Natural killer cell (primary cell): ENCODE results near the gene MEOX1. TPM values are rescaled to one million over a fixed set of nuclear protein-coding genes. Genes with fewer than 3 reads are reported as not detected.

Experiments
- ATAC-seq, 3 donors: fragments of 150-1000 bp in 2 of 3; fragments of 200-7000 bp in 1 of 3; cut with Tn5 transposase; 1 replicate in 1 of 3; 2 replicates in 2 of 3; pipeline ENCODE4 v1.10.0; 2021; ENCODE audit warnings: mild to moderate bottlenecking in 2 of 3, moderate library complexity in 2 of 3
- DNase-seq, 2 donors: peaks; one replicate each; pipeline versions ENCODE4 v3.0.0 to v3.0.0-alpha.2; 2013 to 2021; ENCODE audit warnings: mixed read lengths in 1 of 2
- H3K27ac ChIP-seq: one replicate; pipeline ENCODE4 v1.5.1; 2013; ENCODE audit warnings: mild to moderate bottlenecking, low read length
- H3K27me3 ChIP-seq: one replicate; pipeline ENCODE4 v1.6.1; 2013; ENCODE audit warnings: low read length; ENCODE audit not compliant: control insufficient read depth, insufficient read depth
- H3K36me3 ChIP-seq: one replicate; pipeline ENCODE4 v1.6.1; 2013; ENCODE audit warnings: low read length; ENCODE audit not compliant: control insufficient read depth, insufficient read depth
- H3K4me1 ChIP-seq: one replicate; pipeline ENCODE4 v1.6.1; 2013; ENCODE audit warnings: low read length; ENCODE audit not compliant: control insufficient read depth, insufficient read depth
- H3K4me3 ChIP-seq: one replicate; pipeline ENCODE4 v1.5.1; 2013; ENCODE audit warnings: low read length
- H3K9me3 ChIP-seq: one replicate; pipeline ENCODE4 v1.6.1; 2013; ENCODE audit warnings: low read length; ENCODE audit not compliant: control insufficient read depth, insufficient read depth
- H3K27ac Mint-ChIP-seq, 2 donors: one replicate each; pipeline ENCODE4 v1.8.0; 2022; ENCODE audit warnings: mild to moderate bottlenecking in 2 of 2, mixed read lengths in 2 of 2, moderate library complexity in 1 of 2
- H3K27me3 Mint-ChIP-seq, 2 donors: one replicate each; pipeline ENCODE4 v1.8.0; 2022; ENCODE audit warnings: low read depth in 2 of 2, mixed read lengths in 2 of 2
- H3K36me3 Mint-ChIP-seq: one replicate; pipeline ENCODE4 v1.8.0; 2022; ENCODE audit warnings: mixed read lengths
- H3K4me1 Mint-ChIP-seq, 2 donors: one replicate each; pipeline ENCODE4 v1.8.0; 2022; ENCODE audit warnings: mixed read lengths in 2 of 2
- H3K4me3 Mint-ChIP-seq: one replicate; pipeline ENCODE4 v1.8.0; 2022; ENCODE audit warnings: mild to moderate bottlenecking, moderate library complexity, mixed read lengths
- H3K9me3 Mint-ChIP-seq, 2 donors: one replicate each; pipeline ENCODE4 v1.8.0; 2022; ENCODE audit warnings: mixed read lengths in 2 of 2
- WGBS: methylation state at CpG from one replicate; pipeline ENCODE4 v1.1.7; 2013; ENCODE audit warnings: missing lambda C conversion rate; ENCODE audit not compliant: insufficient coverage; 5-methylcytosine and 5-hydroxymethylcytosine counted together
- intact Hi-C: fragments of 100-400 bp; cut with micrococcal nuclease; formaldehyde crosslinking; loops from one replicate; pipeline ENCODE4 v1.14.2; 2022
- total RNA-seq, 4 donors: library from RNA; stranded (reverse); fragments of 120-200 nt in 1 of 4; gene quantifications; one replicate each; pipeline versions ENCODE4 v1.2.3 to v1.2.4, GENCODE V29; 2013 to 2022
- TF ChIP-seq, protein P1 (sequence below): fragments of 200-600 bp; IDR thresholded peaks from one replicate; pipeline ENCODE4 v1.8.0; 2022; ENCODE audit warnings: antibody characterized with exemption

The MEOX1 gene
- total RNA-seq, 3 donors from 2014 or later (not counting 1 experiment from before 2014, with no cell fraction given), result 0.18 TPM; not detected in 2

DNA sequence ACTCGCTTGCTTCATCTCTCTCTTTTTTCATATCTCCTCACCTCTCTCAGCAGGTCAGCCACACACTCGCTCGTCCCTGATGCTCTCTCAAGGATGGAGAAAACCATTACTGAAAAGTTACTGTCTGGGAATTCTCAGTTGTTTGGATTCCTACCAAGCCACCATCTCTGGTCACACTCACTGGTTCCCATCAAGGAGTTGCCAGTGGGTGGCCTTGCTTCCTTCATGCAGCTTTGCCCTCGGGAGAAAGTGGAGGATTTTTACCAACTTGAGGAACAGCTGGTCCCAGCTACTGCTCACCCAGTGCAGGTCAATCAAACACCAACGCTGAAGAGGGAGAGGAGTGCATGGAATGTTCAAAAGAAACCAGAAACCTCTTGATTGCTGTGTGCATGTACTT lies 25.3 kb downstream of the MEOX1 start:
- intact Hi-C loops, result no loop called here
- Mint-ChIP-seq H3K27ac (no peak overlapping the region), H3K9me3 (no peaks in the 10 kb centered on the region), H3K36me3 (no peaks in the 10 kb centered on the region), H3K4me1 (no peaks in the 10 kb centered on the region), H3K4me3 (no peak overlapping the region), H3K27me3 (peaks cover 0 to 12% of the 10 kb centered on the region in 2 donors)
- Histone ChIP-seq H3K9me3 (no peaks in the 10 kb centered on the region), H3K27me3 (no peaks in the 10 kb centered on the region), H3K4me1 (no peaks in the 10 kb centered on the region), H3K36me3 (no peaks in the 10 kb centered on the region), H3K27ac (no peak overlapping the region), H3K4me3 (no peak overlapping the region)
- DNase-seq, result no peak
- ATAC-seq, result no peak
- WGBS, result 89% methylated on average over 5 of the region's 5 CpGs
- TF ChIP-seq, protein P1, sequence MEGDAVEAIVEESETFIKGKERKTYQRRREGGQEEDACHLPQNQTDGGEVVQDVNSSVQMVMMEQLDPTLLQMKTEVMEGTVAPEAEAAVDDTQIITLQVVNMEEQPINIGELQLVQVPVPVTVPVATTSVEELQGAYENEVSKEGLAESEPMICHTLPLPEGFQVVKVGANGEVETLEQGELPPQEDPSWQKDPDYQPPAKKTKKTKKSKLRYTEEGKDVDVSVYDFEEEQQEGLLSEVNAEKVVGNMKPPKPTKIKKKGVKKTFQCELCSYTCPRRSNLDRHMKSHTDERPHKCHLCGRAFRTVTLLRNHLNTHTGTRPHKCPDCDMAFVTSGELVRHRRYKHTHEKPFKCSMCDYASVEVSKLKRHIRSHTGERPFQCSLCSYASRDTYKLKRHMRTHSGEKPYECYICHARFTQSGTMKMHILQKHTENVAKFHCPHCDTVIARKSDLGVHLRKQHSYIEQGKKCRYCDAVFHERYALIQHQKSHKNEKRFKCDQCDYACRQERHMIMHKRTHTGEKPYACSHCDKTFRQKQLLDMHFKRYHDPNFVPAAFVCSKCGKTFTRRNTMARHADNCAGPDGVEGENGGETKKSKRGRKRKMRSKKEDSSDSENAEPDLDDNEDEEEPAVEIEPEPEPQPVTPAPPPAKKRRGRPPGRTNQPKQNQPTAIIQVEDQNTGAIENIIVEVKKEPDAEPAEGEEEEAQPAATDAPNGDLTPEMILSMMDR, result no peak

DNA sequence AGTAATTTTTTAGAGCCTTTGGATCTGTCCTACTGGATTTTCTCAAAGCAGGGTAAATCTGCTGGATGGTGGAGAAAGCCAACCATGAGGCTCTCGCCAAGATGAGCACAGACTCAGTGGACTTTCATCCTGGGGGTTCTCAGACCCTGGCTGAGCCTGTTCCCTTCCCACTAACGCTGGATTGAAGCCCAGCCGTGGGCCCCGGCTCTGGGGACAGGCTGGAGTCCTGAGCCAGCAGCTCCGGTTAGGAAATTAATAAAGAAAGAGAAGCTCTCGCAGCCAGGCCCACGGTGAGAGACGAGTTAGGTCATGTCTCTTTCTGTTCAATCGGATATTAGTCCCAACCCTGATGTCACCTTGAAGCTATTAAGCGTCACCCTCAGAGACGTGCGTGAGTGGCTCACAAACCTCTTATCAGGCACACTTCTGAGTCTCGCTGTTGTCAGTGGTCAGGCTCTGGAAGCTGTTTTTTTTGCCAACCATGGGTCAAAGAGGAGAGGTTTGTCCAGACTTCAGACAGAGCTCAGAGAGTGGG lies 27.1 kb downstream of the MEOX1 start:
- intact Hi-C loops, result no loop called here
- Histone ChIP-seq H3K27me3 (no peaks in the 10 kb centered on the region), H3K9me3 (no peaks in the 10 kb centered on the region), H3K4me1 (no peaks in the 10 kb centered on the region), H3K36me3 (no peaks in the 10 kb centered on the region), H3K4me3 (no peak overlapping the region), H3K27ac (no peak overlapping the region)
- DNase-seq (no peak), ATAC-seq (no peak)
- H3K36me3 Mint-ChIP-seq, result no peaks in the 10 kb centered on the region
- no peaks in the 10 kb centered on the region for H3K9me3 Mint-ChIP-seq
- no peak overlapping the region for H3K4me3 Mint-ChIP-seq
- WGBS, result 90% methylated on average over 13 of the region's 13 CpGs
- H3K27me3 Mint-ChIP-seq, result peaks cover 3 to 12% of the 10 kb centered on the region in 2 donors
- no peaks in the 10 kb centered on the region for H3K4me1 Mint-ChIP-seq
- TF ChIP-seq, protein P1, result no peak
- no peak overlapping the region for H3K27ac Mint-ChIP-seq

DNA sequence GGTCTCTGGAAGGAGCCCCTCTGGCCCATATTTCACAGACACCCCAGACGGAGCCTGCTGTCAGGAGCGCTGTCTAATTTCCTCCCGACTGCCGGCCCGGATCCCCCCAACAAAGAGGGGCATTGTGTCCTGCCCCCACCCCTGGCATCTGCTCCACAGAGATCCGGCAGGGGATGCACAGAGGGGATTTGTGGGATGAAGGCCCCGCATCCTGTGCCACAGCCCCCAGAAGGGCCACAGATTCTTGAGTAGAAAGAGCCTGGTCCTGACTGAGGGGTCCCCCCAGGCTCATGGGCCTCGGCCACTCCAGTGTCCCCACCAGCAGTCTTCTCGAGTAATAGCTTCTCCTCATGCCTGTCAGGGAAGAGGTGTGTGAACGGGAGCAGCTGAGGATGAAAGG lies 29.5 kb downstream of the MEOX1 start:
- Histone ChIP-seq H3K27ac (no peak overlapping the region), H3K4me3 (no peak overlapping the region), H3K36me3 (no peaks in the 10 kb centered on the region), H3K9me3 (no peaks in the 10 kb centered on the region), H3K27me3 (no peaks in the 10 kb centered on the region), H3K4me1 (no peaks in the 10 kb centered on the region)
- Mint-ChIP-seq H3K4me3 (no peak overlapping the region), H3K36me3 (no peaks in the 10 kb centered on the region), H3K4me1 (no peaks in the 10 kb centered on the region), H3K27ac (no peak overlapping the region), H3K9me3 (no peaks in the 10 kb centered on the region), H3K27me3 (peaks cover 7% of the 10 kb centered on the region in 2 donors)
- 87% methylated on average over 10 of the region's 10 CpGs for WGBS
- TF ChIP-seq, protein P1, result no peak
- ATAC-seq, result no peak
- intact Hi-C loops, result no loop called here
- no peak for DNase-seq

DNA sequence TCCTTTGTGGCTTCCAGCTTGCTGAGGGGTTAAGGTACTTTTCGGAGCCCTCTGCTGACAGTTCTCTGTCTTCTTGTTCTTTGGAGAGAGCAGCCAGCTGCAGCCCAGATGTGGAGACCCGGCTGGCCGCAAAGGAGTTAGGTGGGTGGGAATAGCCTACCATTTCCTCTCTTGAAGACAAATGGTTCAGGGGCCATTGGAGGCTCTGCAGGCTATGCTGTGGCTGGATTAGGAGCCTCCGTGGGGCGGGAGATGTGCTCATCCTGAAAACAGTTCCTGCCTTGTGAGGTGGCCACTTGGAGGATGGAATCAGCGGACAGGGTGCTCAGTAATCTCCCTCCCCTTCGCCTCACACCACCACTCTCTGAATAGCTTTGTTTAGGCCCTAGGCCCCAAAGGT lies 30.3 kb downstream of the MEOX1 start:
- H3K9me3 ChIP-seq, result no peaks in the 10 kb centered on the region
- Mint-ChIP-seq H3K27ac (no peak overlapping the region), H3K4me1 (no peaks in the 10 kb centered on the region), H3K4me3 (no peak overlapping the region), H3K9me3 (no peaks in the 10 kb centered on the region), H3K27me3 (peaks cover 6 to 7% of the 10 kb centered on the region in 2 donors), H3K36me3 (no peaks in the 10 kb centered on the region)
- no peak for ATAC-seq
- no peaks in the 10 kb centered on the region for H3K27me3 ChIP-seq
- DNase-seq, result no peak
- intact Hi-C loops, result no loop called here
- no peaks in the 10 kb centered on the region for H3K4me1 ChIP-seq
- TF ChIP-seq, protein P1, result no peak
- H3K4me3 ChIP-seq, result no peak overlapping the region
- no peak overlapping the region for H3K27ac ChIP-seq
- H3K36me3 ChIP-seq, result no peaks in the 10 kb centered on the region
- WGBS, result 95% methylated on average over 6 of the region's 7 CpGs
